ENCODE measurements around the gene SMYD4. TPM values are rescaled to one million over a fixed set of nuclear protein-coding genes. Genes with fewer than 3 reads are reported as not detected.

Gene SMYD4
- total and polyA plus RNA-seq, 10 of the 15 experiments (the other 5 are each of a cell fraction or from before 2014, with no cell fraction given) = 2.1 to 18.8 (median 13.7) TPM

- ChIA-PET SMC1A (ENCODE audit: uncharacterized antibody, unreplicated experiment) (interaction anchor here (1.6 kb wide), 1 partner anchor 55 kb away, joined by 7 read pairs; no protein-coding TSS in a partner anchor), CTCF (interaction anchor here (1.0 to 1.6 kb wide), 3 partner anchors 14 to 55 kb away, joined by 3 to 5 read pairs (median 3); partner anchors contain the start of gene SERPINF1), RAD21 (ENCODE audit: unreplicated experiment) (no interaction called here), POLR2A (no interaction called here)
- Histone ChIP-seq H4K20me1 (ENCODE audit: control insufficient read depth, insufficient read depth) (no peaks in the 10 kb centered on the region), H3K4me3 (no peak overlapping the region), H3K79me2 (ENCODE audit: control insufficient read depth, insufficient read depth, low read length) (no peaks in the 10 kb centered on the region), H3K9ac (ENCODE audit: control insufficient read depth, insufficient read depth, low read length) (no peak overlapping the region), H3K27me3 (replicated peaks in 1 of 2; ENCODE audit: control insufficient read depth in 2 of 2, insufficient read depth in 2 of 2, low read length in 1 of 2) (no peaks in the 10 kb centered on the region), H3K27ac (ENCODE audit: control insufficient read depth, insufficient read depth) (no peak overlapping the region), H3K4me1 (ENCODE audit: control insufficient read depth, insufficient read depth, low read length) (no peaks in the 10 kb centered on the region), H3K9me3 (replicated peaks; ENCODE audit: control insufficient read depth, insufficient read depth, low read length) (no peaks in the 10 kb centered on the region), H3K36me3 (ENCODE audit: control insufficient read depth in 2 of 2, insufficient read depth in 2 of 2, low read length in 1 of 2) (peaks cover 5 to 7% of the 10 kb centered on the region in 2 experiments; a peak in 3 of 4 replicates), H2AFZ (ENCODE audit: control insufficient read depth, low read depth, low read length) (no peak overlapping the region), H3K4me2 (ENCODE audit: control insufficient read depth, insufficient read depth) (no peak overlapping the region)
- DNase-seq (ENCODE audit: low read depth, low spot score) (no peak), FAIRE-seq (no peak), ATAC-seq (no peak)
- TF ChIP-seq ATF3 (IDR thresholded peaks at IDR 0.05; ENCODE audit: borderline replicate concordance, extremely low read depth, low read depth, low read length) = no peak
- TF ChIP-seq USF2 (IDR thresholded peaks at IDR 0.05; ENCODE audit: borderline replicate concordance, low read depth, low read length) = no peak
- no peak for TF ChIP-seq SKIL (IDR thresholded peaks at IDR 0.05; ENCODE audit: low read depth, poor library complexity, severe bottlenecking)
- no peak for TF ChIP-seq IRF3 (IDR thresholded peaks at IDR 0.05)
- no peak for TF ChIP-seq TCF12 (IDR thresholded peaks at IDR 0.05; ENCODE audit: low read depth, low read length)
- no peak for TF ChIP-seq TARDBP (IDR thresholded peaks at IDR 0.05; ENCODE audit: borderline replicate concordance)
- no peak for TF ChIP-seq CBFB (IDR thresholded peaks at IDR 0.05; ENCODE audit: low read depth)
- no peak for TF ChIP-seq CHD1 (IDR thresholded peaks at IDR 0.05; ENCODE audit: low read depth, low read length)
- TF ChIP-seq LARP7 (IDR thresholded peaks at IDR 0.05) = no peak
- TF ChIP-seq CREB1 (IDR thresholded peaks at IDR 0.05; ENCODE audit: low read depth) = no peak
- TF ChIP-seq JUND (IDR thresholded peaks at IDR 0.05; ENCODE audit: low read depth, low read length) = no peak
- TF ChIP-seq ZBTB11 (CRISPR knock-in tag; IDR thresholded peaks at IDR 0.05) = no peak
- no peak for TF ChIP-seq BRCA1 (IDR thresholded peaks at IDR 0.05; ENCODE audit: low read depth, low read length)
- TF ChIP-seq TCF3 (IDR thresholded peaks at IDR 0.05; ENCODE audit: borderline replicate concordance, insufficient read depth, low read depth, low read length) = no peak
- BruUV-seq (replicated peaks) = no TSS peak
- intact Hi-C loops (cut with micrococcal nuclease; ENCODE audit: unreplicated experiment) = no loop called here
- 76% methylated on average over 10 of the region's 10 CpGs for WGBS (ENCODE audit: insufficient coverage, insufficient replicate concordance, low lambda C conversion rate, missing lambda C conversion rate)
- in situ Hi-C loops (cut with MboI) = no loop called here
Observed at GRCh38 chr17:1776328-1776727, 53.4 kb downstream of the SMYD4 start.

Data from GM12878 (cell line).